Retinal pigment epithelial cell (primary cell): ENCODE results near the gene ADCK2.
"Not testable (repeated sequence)": the region's sequence is repeated elsewhere in the genome, so short reads cannot be mapped to it uniquely, and the experiment has no call there.

Experiments used
- DNase-seq: peaks from one replicate; pipeline ENCODE4 v3.0.0-alpha.2; 2010; ENCODE audit warnings: low read depth
- H3K4me3 ChIP-seq: 2 replicates; pipeline ENCODE4 v1.5.1; 2011; ENCODE audit warnings: mild to moderate bottlenecking, low read length, control low read depth, moderate library complexity
- CTCF ChIP-seq: conservative IDR thresholded peaks from 2 replicates; pipeline ENCODE4 v1.5.1; 2011; ENCODE audit warnings: low read depth, low read length, control low read depth, inconsistent platforms

The ADCK2 gene

DNA sequence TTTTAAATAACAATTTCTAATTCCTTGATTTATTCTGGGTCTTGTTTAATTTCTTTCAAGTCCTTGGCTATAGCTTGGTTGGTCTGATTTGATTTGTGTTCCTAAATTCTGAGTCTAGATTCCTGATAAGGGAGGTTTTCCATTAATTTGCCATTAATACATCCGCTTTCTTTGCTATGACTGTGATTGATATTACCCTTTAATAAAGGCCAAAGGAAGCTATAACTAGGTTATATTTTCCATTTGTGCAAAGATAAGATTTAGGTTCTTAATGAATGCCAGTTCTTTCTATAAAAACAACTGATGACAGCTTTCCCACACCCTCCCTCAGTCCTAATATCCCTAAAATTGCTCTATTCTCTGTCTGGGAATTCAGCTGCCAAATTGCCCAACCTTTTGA is 52.0 kb downstream of the ADCK2 start:
- no peak for DNase-seq
- H3K4me3 ChIP-seq: no peak overlapping the region
- TF ChIP-seq CTCF: no peak

- no peak overlapping the region for H3K4me3 ChIP-seq
- TF ChIP-seq CTCF: peak; percentile 56
- DNase-seq: no peak
Measured at GRCh38 chr7:140726281-140726680, 53.5 kb downstream of the ADCK2 start.

DNA sequence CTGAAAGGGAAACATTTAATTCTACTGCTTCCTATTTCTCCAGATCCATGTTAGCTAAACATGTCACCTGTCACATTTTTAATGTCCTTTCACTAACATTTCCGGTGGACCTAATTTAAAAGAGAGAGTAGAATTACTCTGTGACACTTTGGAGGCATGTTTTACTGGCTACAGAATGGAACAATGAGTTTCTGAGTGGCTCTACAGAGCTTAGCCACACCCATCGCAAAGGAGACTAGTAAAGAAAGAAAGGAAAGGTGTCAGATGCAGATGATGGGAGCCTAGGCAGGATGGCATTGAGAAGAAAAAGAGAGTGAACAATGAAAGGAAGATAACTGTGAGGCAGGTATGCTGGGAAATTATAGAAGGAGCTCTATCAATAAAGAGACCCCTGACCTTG is 59.7 kb downstream of the ADCK2 start:
- no peak overlapping the region for H3K4me3 ChIP-seq
- no peak for DNase-seq
- TF ChIP-seq CTCF: no peak

DNA sequence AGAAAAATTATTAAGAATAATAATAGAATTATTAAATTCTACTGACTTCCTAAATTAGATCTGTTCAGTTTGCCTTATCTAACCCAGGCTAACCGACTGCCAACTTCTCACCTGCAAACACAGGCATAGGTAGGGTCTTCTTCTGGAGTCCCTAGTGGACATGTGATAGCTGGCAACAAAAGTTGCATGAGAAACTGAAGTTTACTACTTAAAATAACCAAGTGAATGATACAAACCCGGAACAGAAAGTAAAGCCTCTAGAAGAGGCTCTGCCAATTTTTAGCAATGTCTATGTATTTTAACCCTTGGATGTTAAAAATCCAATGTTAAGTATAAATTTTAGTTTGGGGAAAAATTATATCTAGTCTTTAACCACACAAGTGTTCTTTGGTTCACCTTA is 61.4 kb downstream of the ADCK2 start:
- no peak for TF ChIP-seq CTCF
- no peak for DNase-seq
- no peak overlapping the region for H3K4me3 ChIP-seq

- TF ChIP-seq CTCF: no peak
- DNase-seq: no peak
Measured at GRCh38 chr7:140734729-140735128, 62.0 kb downstream of the ADCK2 start.

GRCh38 chr7:140738280-140738679 is 65.5 kb downstream of the ADCK2 start:
- TF ChIP-seq CTCF: no peak
- H3K4me3 ChIP-seq: no peak overlapping the region
- DNase-seq: no peak

More at GRCh38 chr7:140734729-140735128, 62.0 kb downstream of the ADCK2 start:
- no peak overlapping the region for H3K4me3 ChIP-seq

DNA sequence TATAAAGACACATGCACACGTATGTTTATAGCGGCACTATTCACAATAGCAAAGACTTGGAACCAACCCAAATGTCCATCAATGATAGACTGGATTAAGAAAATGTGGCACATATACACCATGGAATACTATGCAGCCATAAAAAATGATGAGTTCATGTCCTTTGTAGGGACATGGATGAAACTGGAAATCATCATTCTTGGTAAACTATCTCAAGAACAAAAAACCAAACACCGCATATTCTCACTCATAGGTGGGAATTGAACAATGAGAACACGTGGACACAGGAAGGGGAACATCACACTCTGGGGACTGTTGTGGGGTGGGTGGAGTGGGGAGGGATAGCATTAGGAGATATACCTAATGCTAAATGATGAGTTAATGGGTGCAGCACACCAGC is 70.5 kb downstream of the ADCK2 start:
- not testable (repeated sequence) for H3K4me3 ChIP-seq, DNase-seq

DNA sequence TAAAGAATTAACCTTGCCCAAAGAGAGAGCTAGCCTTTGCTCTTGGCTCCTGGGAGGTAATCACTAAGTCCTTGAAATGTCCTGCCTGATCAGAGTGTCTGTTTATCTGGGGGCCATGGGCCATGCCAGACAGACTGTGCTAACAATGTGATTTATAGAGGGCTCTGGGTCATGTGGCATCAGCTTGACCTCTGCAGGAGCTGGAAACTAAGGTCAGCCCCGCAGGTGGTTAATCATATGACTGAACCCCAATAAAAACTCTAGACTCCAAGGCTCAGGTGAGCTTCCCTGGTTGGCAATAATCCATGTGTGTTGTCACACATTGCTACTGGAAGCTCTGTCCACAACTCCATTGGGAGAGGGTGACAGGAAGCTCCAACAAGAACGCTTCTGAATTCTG is 71.3 kb downstream of the ADCK2 start:
- no peak for DNase-seq
- TF ChIP-seq CTCF: no peak
- H3K4me3 ChIP-seq: no peak overlapping the region
